Measurements from ENCODE around the gene LOXHD1.

DNA sequence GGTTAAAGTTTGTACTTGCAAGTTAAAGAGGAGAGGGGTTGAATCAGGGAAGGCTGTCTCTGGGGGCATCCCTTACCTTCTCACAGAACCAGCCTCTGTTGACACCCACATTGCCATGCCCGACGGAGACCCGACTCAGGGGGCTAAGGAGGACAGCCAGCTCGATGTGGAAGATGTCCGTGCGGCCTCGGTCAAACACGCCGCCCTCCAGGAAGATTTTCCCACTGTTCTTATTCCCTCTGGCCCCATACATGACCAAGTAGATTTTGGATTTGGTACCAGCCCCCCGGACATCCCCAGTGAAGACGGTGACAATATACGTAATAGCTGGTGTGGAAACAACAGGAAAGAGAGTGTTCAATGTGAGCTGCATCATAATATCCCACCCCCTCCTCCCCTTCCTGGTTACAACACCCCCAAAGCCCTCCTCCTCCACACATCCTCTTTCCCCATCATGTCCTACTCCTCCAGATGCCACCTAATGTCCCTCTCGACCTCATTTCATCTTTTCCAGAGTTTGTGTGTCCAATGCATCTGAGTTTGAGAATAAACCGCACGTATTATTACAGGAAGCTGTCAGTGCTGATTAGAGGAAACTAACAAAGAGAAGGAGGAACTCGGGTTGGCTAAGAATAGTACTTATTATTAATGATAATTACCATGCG is 55.7 kb downstream of the LOXHD1 start:
- TF ChIP-seq CTCF (conservative IDR thresholded peaks at IDR 0.05; ENCODE audit: low read depth, low read length) (no peak), EZH2 (IDR thresholded peaks at IDR 0.05; ENCODE audit: borderline replicate concordance, low read depth, low read length, poor library complexity, severe bottlenecking) (no peak)
